HG02798 (cell line): ENCODE measurements around the gene GNG7.
"Not testable (repeated sequence)": the region's sequence is repeated elsewhere in the genome, so short reads cannot be mapped to it uniquely, and the experiment has no call there.

Experiments used
- ATAC-seq: cut with Tn5 transposase; IDR thresholded peaks from one replicate; pipeline ENCODE4 v1.9.1; 2021; ENCODE audit warnings: mild to moderate bottlenecking; ENCODE audit not compliant: unreplicated experiment, poor library complexity

The GNG7 gene

GRCh38 chr19:2627855-2628254 lies 74.6 kb downstream of the GNG7 start:
- ATAC-seq = no peak

- ATAC-seq = peak; percentile 38
These were observed 75.1 kb downstream of the GNG7 start for GRCh38 chr19:2627319-2627829.

GRCh38 chr19:2625434-2625833 lies 77.1 kb downstream of the GNG7 start:
- no peak for ATAC-seq

GRCh38 chr19:2624537-2625091 lies 77.9 kb downstream of the GNG7 start:
- ATAC-seq = peak; percentile 35

GRCh38 chr19:2623798-2624197 lies 78.7 kb downstream of the GNG7 start:
- ATAC-seq = no peak

- ATAC-seq = not testable (repeated sequence)
These were observed 80.0 kb downstream of the GNG7 start for GRCh38 chr19:2622371-2622961.

- no peak for ATAC-seq
These were observed 83.4 kb downstream of the GNG7 start for GRCh38 chr19:2619076-2619475.

GRCh38 chr19:2618611-2619010 lies 83.9 kb downstream of the GNG7 start:
- ATAC-seq = no peak

GRCh38 chr19:2617393-2618165 lies 84.9 kb downstream of the GNG7 start:
- no peak for ATAC-seq

- ATAC-seq = no peak
These were observed 85.6 kb downstream of the GNG7 start for GRCh38 chr19:2616741-2617392.

GRCh38 chr19:2615782-2616181 lies 86.7 kb downstream of the GNG7 start:
- ATAC-seq = no peak

GRCh38 chr19:2613507-2614295 lies 88.8 kb downstream of the GNG7 start:
- no peak for ATAC-seq

GRCh38 chr19:2612619-2613249 lies 89.8 kb downstream of the GNG7 start:
- no peak for ATAC-seq

- ATAC-seq = no peak
These were observed 90.7 kb downstream of the GNG7 start for GRCh38 chr19:2611483-2612464.

- peak; percentile 45 for ATAC-seq
These were observed 91.6 kb downstream of the GNG7 start for GRCh38 chr19:2610637-2611482.

GRCh38 chr19:2609389-2610116 lies 92.9 kb downstream of the GNG7 start:
- ATAC-seq = peak; percentile 18

GRCh38 chr19:2609034-2609388 lies 93.5 kb downstream of the GNG7 start:
- ATAC-seq = not testable (repeated sequence)
